Activated naive CD8-positive, alpha-beta T cell treated with anti-CD3 and anti-CD28 coated beads, Interleukin-2, amount 10 ng/mL, durations not matched to agents 7 days and 5 days (primary cell): ENCODE measurements around the gene GMPR. TPM values are rescaled to one million over a fixed set of nuclear protein-coding genes. Genes with fewer than 3 reads are reported as not detected.
A peak's percentile ranks its signal among the peaks of the same experiment; 100 is the strongest.
"Not testable (repeated sequence)": the region's sequence is repeated elsewhere in the genome, so short reads cannot be mapped to it uniquely, and the experiment has no call there.

Experiments used
- ATAC-seq: fragments of 150-1000 bp; cut with Tn5 transposase; one replicate; pipeline ENCODE4 v1.10.0; 2021; ENCODE audit warnings: low read depth, moderate library complexity
- POLR2A ChIA-PET: fragments of 350-600 bp; sonication (Branson Sonifier 250); formaldehyde crosslinking; loops from one replicate; lab custom pipeline; 2021; ENCODE audit warnings: antibody characterized with exemption; lab: Charles Lee
- DNase-seq: peaks from one replicate; pipeline ENCODE4 v3.0.0; 2021
- H3K27ac Mint-ChIP-seq: one replicate; pipeline ENCODE4 v1.8.0; 2022; ENCODE audit warnings: mild to moderate bottlenecking, mixed read lengths
- H3K27me3 Mint-ChIP-seq: one replicate; pipeline ENCODE4 v1.8.0; 2022; ENCODE audit warnings: mild to moderate bottlenecking, moderate library complexity, mixed read lengths
- H3K36me3 Mint-ChIP-seq: one replicate; pipeline ENCODE4 v1.8.0; 2021; ENCODE audit warnings: mild to moderate bottlenecking, mixed read lengths
- H3K4me1 Mint-ChIP-seq: one replicate; pipeline ENCODE4 v1.8.0; 2021; ENCODE audit warnings: mixed read lengths
- H3K4me3 Mint-ChIP-seq: one replicate; pipeline ENCODE4 v1.8.0; 2022; ENCODE audit warnings: mild to moderate bottlenecking, moderate library complexity, mixed read lengths
- H3K9me3 Mint-ChIP-seq: one replicate; pipeline ENCODE4 v1.8.0; 2021; ENCODE audit warnings: mixed read lengths
- total RNA-seq, 2 experiments: library from RNA; stranded (reverse); gene quantifications; one replicate each; pipeline ENCODE4 v1.2.3, GENCODE V29; 2021

Gene GMPR
- total RNA-seq, 2 experiments from 2014 or later = 11.0 to 14.0 TPM

DNA sequence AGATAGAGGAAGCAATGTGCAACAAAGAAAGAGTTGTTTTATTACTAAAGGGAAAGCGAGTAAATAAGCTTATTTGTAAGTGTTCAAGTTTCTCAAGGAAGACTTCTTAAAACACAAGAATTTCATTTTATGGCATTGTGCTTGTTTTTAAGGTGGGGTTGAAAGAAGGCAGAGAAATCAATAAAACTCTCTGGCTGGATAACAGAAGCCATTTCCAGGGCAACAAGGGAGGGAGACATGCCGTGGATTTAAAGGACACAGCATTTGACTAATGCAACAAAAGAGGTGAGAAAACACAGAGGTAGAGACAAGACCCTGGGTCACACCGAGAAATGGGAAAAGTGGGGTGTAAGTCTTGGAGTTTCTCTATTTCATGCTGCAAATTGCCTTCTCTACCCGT, 28.8 kb upstream of the GMPR start:
- DNase-seq (no peak), ATAC-seq (no peak)
- H3K4me1 Mint-ChIP-seq = peaks cover 7% of the 10 kb centered on the region
- H3K36me3 Mint-ChIP-seq = no peaks in the 10 kb centered on the region
- no peaks in the 10 kb centered on the region for H3K9me3 Mint-ChIP-seq
- POLR2A ChIA-PET = no interaction called here
- H3K27ac Mint-ChIP-seq = no peak overlapping the region
- H3K27me3 Mint-ChIP-seq = peaks cover 52% of the 10 kb centered on the region
- H3K4me3 Mint-ChIP-seq = no peak overlapping the region

DNA sequence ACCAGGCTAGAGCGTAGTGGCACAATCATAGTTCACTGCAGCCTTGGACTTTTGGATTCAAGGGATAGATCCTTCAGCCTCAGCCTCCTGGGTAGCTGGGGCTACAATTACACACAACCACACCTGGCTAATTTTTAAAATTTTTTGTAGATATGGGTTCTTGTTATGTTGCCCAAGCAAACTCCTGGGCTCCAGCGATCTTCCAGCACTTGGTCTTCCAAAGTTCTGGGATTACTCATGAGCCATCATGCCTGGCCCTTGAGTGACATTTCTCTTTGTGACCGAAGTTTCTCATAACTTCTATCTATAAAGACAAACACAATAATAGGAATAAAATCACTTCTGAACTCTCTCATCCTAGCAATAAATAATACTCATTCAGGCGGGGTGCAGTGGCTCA, 26.1 kb upstream of the GMPR start:
- Mint-ChIP-seq H3K27me3 (peaks cover 54% of the 10 kb centered on the region), H3K4me3 (no peak overlapping the region), H3K36me3 (no peaks in the 10 kb centered on the region), H3K4me1 (peaks cover 9% of the 10 kb centered on the region), H3K27ac (no peak overlapping the region), H3K9me3 (no peaks in the 10 kb centered on the region)
- POLR2A ChIA-PET = no interaction called here
- ATAC-seq (no peak), DNase-seq (no peak)

DNA sequence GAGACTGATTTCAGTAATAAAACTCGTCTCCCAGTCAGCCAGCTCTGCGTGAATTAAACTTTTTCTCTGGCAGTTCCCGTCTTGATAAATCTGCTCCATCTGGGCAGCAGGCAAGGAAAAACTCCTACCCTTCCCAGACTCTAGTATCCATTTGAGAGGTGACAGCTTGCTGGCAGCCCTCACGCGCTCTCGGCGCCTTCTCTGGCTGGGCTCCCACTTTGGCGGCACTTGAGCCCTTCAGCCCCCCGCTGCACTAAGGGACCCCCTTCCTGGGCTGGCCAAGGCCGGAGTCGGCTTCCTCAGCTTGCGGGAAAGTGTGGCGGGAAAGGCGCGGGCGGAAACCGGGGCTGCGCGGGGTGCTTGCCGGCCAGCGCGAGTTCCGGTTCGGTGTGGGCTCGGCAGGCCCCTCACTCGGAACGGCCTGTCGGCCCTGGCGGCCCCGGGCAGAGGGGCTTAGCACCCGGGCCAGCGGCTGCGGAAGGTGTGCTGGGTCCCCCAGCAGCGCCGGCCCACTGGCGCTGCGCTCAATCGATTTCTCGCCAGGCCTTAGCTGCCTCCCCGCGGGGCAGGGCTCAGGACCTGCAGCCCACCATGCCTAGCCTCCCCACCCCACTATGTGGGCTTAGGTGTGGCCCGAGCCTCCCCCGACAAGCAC, 21.8 kb upstream of the GMPR start:
- POLR2A ChIA-PET = interaction anchor here (0.5 kb wide), 1 partner anchor 1526 kb away, joined by 4 read pairs; no protein-coding TSS in a partner anchor
- no peaks in the 10 kb centered on the region for H3K36me3 Mint-ChIP-seq
- DNase-seq (no peak), ATAC-seq (no peak)
- H3K27ac Mint-ChIP-seq = no peak overlapping the region
- no peaks in the 10 kb centered on the region for H3K9me3 Mint-ChIP-seq
- H3K4me3 Mint-ChIP-seq = peak overlapping the region; percentile 19
- peaks cover 39% of the 10 kb centered on the region for H3K27me3 Mint-ChIP-seq
- H3K4me1 Mint-ChIP-seq = peaks cover 12% of the 10 kb centered on the region

DNA sequence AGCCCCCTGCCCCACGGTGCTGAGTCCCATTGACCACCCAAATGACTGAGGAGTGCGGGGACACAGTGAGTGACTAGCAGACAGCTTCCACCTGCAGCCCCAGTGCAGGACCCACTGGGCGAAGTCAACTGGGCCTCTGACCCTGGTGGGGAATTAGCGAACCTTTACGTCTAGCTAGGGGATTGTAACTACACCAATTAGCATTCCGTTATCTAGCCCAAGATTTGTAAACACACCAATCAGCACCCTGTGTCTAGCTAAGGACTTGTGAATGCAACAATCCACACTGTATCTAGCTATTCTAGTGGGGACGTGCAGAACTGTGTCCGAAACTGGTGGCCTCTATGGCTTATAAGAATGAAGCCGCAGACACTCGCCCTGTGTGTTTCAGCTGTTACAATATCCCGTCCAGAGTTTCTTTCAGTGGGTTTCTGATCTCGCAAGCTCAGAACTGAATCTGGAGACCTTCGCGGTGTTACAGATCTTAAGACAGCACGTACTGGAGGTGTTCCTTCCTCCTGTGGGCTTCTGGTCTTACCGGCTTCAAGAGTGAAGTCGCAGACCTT, 21.1 kb upstream of the GMPR start:
- Mint-ChIP-seq H3K4me3 (peak overlapping the region; percentile 19), H3K9me3 (no peaks in the 10 kb centered on the region), H3K36me3 (no peaks in the 10 kb centered on the region), H3K27ac (no peak overlapping the region), H3K4me1 (peaks cover 12% of the 10 kb centered on the region), H3K27me3 (peaks cover 44% of the 10 kb centered on the region)
- POLR2A ChIA-PET = interaction anchor here (0.5 kb wide), 1 partner anchor 1526 kb away, joined by 4 read pairs; no protein-coding TSS in a partner anchor
- no peak for DNase-seq
- ATAC-seq = no peak

DNA sequence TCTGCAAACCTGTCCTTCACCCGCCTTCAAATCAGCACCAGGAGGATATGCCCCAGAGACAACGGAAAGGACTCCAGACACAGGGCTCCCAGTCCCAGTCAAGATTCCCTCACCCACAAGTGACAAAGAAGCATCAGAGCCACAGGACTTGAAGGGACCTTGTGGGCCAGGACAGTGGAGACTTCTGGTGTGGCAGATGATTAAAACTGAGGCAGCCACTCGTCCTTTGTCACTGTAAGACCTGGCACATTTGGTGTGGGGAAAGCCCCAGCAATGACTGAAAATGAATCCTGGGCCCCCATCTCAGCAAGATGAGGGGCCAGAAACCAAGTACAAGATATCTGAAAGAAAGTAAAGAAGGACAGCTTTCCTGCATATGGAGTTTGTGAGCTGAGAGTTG, 15.6 kb upstream of the GMPR start:
- ATAC-seq (no peak), DNase-seq (no peak)
- Mint-ChIP-seq H3K4me3 (no peak overlapping the region), H3K4me1 (no peaks in the 10 kb centered on the region), H3K9me3 (peaks cover 5% of the 10 kb centered on the region), H3K36me3 (no peaks in the 10 kb centered on the region), H3K27me3 (peaks cover 28% of the 10 kb centered on the region), H3K27ac (no peak overlapping the region)
- POLR2A ChIA-PET = no interaction called here

DNA sequence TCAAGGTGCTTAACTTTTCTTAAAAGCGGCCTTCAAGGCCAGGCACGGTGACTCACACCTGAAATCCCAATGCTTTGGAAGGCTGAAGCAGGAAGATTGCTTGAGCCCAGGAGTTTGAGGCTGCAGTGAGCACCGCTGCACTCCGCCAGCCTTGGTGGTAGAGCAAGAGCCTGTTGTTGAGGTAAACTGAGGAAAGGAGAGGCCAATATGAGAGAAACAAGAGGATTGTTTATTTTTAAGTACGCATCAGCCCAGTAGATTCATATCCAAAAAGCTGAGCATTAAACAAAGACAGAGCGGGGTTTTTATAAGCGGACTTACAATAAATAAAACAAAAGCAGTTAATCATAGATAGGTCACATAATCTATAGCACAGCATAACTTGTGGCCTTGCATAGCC, 15.0 kb upstream of the GMPR start:
- H3K4me1 Mint-ChIP-seq = no peaks in the 10 kb centered on the region
- H3K27ac Mint-ChIP-seq = no peak overlapping the region
- no peak for DNase-seq
- H3K27me3 Mint-ChIP-seq = peaks cover 28% of the 10 kb centered on the region
- no peak overlapping the region for H3K4me3 Mint-ChIP-seq
- POLR2A ChIA-PET = no interaction called here
- ATAC-seq = no peak
- no peaks in the 10 kb centered on the region for H3K36me3 Mint-ChIP-seq
- H3K9me3 Mint-ChIP-seq = peaks cover 5% of the 10 kb centered on the region

DNA sequence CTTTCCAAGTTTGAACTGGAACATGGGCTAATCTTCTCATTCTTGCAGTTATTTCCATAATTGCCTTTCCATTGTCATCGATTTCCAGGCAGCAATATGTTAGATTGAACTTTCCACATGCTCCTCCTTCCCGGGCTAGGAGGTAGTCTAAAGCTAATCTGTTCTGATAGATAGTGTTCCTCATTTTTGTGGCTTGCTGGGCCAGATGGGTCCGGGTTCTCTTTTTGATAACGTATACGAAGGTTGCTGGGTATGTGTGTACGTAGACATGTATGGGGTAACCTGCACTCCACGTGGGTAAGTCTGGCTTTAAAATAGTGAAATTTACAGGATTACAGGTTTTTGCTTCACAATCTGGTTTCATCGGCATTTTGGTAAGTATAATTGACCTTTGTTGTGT, 14.0 kb upstream of the GMPR start:
- H3K27ac Mint-ChIP-seq = no peak overlapping the region

DNA sequence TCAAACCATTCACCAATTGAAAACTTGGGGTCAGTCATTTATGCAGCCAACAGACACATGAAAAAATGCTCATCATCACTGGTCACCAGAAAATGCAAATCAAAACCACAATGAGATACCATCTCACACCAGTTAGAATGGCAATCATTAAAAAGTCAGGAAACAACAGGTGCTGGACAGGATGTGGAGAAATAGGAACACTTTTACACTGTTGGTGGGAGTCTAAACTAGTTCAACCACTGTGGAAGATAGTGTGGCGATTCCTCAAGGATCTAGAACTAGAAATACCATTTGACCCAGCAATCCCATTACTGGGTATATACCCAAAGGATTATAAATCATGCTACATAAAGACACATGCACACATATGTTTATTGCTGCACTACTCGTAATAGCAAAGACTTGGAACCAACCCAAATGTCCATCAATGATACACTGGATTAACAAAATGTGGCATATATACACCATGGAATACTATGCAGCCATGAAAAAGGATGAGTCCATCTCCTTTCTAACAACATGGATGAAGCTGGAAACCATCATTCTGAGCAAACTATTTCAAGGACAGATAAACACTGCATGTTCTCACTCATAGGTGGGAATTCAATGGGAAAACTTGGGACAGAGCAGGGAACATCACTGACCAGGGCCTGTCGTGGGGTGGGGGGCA, 13.2 kb upstream of the GMPR start:
- H3K4me3 Mint-ChIP-seq, H3K4me1 Mint-ChIP-seq, ATAC-seq, H3K27ac Mint-ChIP-seq, POLR2A ChIA-PET, H3K36me3 Mint-ChIP-seq, DNase-seq, H3K9me3 Mint-ChIP-seq: not testable (repeated sequence)
- H3K27me3 Mint-ChIP-seq = peaks cover 25% of the 10 kb centered on the region

More for the DNA sequence above, 14.0 kb upstream of the GMPR start:
- POLR2A ChIA-PET = no interaction called here
- DNase-seq = no peak
- H3K36me3 Mint-ChIP-seq = no peaks in the 10 kb centered on the region
- H3K9me3 Mint-ChIP-seq = peaks cover 5% of the 10 kb centered on the region
- no peak for ATAC-seq
- no peaks in the 10 kb centered on the region for H3K4me1 Mint-ChIP-seq
- no peak overlapping the region for H3K4me3 Mint-ChIP-seq
- peaks cover 25% of the 10 kb centered on the region for H3K27me3 Mint-ChIP-seq

DNA sequence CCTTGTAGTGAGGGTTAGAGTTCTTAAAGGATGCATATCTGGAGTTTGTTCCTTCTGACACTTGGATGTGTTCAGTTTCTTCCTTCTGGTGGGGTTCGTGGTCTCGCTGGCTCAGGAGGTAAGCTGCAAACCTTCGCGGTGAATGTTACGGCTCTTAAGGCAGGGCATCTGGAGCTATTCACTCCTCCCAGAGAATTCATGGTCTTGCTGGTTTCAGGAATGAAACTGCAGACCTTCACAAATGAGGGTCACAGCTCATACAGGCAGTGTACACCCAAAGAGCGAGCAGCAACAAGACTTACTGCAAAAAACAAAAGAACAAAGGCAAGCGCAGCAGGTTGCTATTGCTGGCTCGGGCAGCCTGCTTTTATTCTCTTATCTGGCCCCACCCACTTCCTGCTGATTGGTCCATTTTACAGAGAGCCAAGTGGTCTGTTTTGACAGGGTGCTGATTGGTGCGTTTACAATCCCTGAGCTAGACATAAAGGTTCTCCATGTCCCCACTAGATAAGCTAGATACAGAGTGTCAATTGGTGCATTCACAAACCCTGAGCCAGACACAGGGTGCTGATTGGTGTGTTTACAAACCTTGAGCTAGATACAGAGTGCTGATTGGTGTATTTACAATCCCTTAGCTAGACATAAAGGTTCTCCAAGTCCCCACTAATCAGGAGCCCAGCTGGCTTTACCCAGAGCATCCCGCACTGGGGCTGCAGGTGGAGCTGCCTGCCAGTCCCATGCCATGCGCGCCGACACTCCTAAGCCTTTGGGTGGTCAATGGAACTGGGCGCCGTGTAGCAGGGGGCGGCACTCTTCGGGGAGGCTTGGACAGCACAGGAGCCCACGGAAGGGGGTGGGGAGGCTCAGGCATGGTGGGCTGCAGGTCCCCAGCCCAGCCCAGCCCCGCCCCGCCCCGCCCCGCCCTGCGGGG, 12.0 kb upstream of the GMPR start:
- H3K27ac Mint-ChIP-seq, H3K4me1 Mint-ChIP-seq, H3K36me3 Mint-ChIP-seq, POLR2A ChIA-PET, DNase-seq, H3K9me3 Mint-ChIP-seq, ATAC-seq, H3K4me3 Mint-ChIP-seq: not testable (repeated sequence)
- peaks cover 21% of the 10 kb centered on the region for H3K27me3 Mint-ChIP-seq

DNA sequence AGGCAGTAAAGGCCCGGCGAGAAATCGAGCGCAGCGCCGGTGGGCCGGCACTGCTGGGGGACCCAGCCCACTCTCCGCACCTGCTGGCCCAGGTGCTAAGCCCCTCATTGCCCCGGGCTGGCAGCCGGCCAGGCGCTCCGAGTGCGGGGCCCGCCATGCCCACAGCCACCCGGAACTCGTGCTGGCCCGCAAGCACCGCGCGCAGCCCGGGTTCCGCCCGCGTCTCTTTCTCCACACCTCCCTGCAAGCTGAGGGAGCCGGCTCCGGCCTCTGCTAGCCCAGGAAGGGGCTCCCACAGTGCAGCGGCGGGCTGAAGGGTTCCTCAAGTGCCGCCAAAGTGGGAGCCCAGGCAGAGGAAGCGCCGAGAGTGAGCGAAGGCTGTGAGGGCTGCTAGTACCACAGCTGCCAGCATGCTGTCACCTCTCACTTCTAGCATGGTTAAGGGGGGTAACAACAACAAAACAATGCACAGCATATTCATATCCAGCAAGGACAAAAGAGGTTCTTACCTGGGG, 11.3 kb upstream of the GMPR start:
- ATAC-seq (no peak), DNase-seq (no peak)
- POLR2A ChIA-PET = no interaction called here
- H3K4me3 Mint-ChIP-seq = no peak overlapping the region
- H3K27ac Mint-ChIP-seq = no peak overlapping the region
- H3K9me3 Mint-ChIP-seq = peaks cover 5% of the 10 kb centered on the region
- no peaks in the 10 kb centered on the region for H3K4me1 Mint-ChIP-seq
- H3K36me3 Mint-ChIP-seq = no peaks in the 10 kb centered on the region
- H3K27me3 Mint-ChIP-seq = peaks cover 18% of the 10 kb centered on the region

DNA sequence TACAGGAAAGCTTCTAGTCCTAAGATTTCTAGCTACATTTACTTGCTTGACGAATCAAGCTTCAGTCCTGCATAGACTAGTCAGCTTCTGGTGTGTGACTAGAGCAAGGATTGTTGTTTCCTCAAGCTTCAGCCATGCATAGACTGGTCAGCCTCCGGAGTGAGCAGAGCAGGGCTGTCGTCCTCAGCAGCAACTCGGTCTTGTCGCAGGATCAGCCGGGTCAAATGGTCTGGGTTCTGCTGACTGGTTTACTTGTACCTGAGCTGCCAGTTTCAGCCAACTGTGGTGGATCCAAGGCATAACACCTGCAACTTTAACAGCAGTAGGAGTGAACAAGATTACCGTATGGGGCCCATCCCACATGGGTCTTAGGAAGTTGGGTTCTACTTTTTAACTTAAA, 10.8 kb upstream of the GMPR start:
- no peak for ATAC-seq
- Mint-ChIP-seq H3K4me1 (no peaks in the 10 kb centered on the region), H3K36me3 (no peaks in the 10 kb centered on the region), H3K9me3 (peaks cover 5% of the 10 kb centered on the region), H3K4me3 (no peak overlapping the region), H3K27me3 (peaks cover 22% of the 10 kb centered on the region), H3K27ac (no peak overlapping the region)
- no peak for DNase-seq
- POLR2A ChIA-PET = no interaction called here

DNA sequence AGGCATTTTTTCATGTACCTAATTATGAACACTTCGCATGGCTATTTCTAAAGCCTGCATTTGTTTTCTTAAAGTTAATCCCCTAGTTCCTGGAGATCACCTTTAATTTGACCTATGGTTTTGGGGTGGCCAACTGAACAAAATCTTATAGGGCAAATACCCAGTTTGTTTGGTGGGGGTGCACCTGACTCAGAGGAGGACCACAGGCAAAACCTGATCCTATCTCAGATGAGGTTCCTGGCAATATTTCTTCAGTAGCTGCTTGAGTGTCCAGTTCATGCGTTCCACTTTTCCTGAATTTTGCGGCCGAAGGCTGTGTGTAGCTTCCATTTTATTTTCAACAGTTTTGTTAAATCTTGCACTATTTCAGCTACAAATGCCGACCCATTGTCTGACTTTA, 10.3 kb upstream of the GMPR start:
- ATAC-seq (no peak), DNase-seq (no peak)
- peaks cover 5% of the 10 kb centered on the region for H3K9me3 Mint-ChIP-seq
- no peaks in the 10 kb centered on the region for H3K4me1 Mint-ChIP-seq
- H3K4me3 Mint-ChIP-seq = no peak overlapping the region
- H3K36me3 Mint-ChIP-seq = no peaks in the 10 kb centered on the region
- H3K27me3 Mint-ChIP-seq = peaks cover 18% of the 10 kb centered on the region
- H3K27ac Mint-ChIP-seq = no peak overlapping the region
- POLR2A ChIA-PET = no interaction called here
